H1 (cell line): ENCODE measurements around the gene UBE2E2. TPM values are rescaled to one million over a fixed set of nuclear protein-coding genes. Genes with fewer than 3 reads are reported as not detected.

Experiments used
- JUN ChIP-seq: IDR thresholded peaks from 2 replicates; pipeline ENCODE4 v1.6.1; 2011; ENCODE audit warnings: low read depth, mild to moderate bottlenecking, improper control_type of control experiment, low read length
- polyA plus RNA-seq, 7 experiments: library from polyadenylated mRNA; depleted of rRNA in 3 of 7; stranded (reverse) in 5 of 7; unstranded in 2 of 7; fragments of >200 nt in 5 of 7; fragments of 200-250 nt in 2 of 7; gene quantifications; 1 replicate in 5 of 7; 2 replicates in 1 of 7; 4 replicates in 1 of 7; pipeline versions ENCODE4 v1.2.1 to v1.2.3, GENCODE V29; 2011 to 2013; ENCODE audit warnings: missing spikeins in 2 of 7, mixed read lengths in 2 of 7
- total RNA-seq: library from RNA; stranded (reverse); fragmentation: NEBNext Ultra II Directional; extraction: Animal tissue kit (Norgen Biotek cat#: 25700); gene quantifications from 2 replicates; pipeline ENCODE4 v1.2.1, GENCODE V29; 2021
- TF ChIP-seq, protein P1 (sequence below): IDR thresholded peaks from 2 replicates; pipeline ENCODE4 v1.6.1; 2011; ENCODE audit warnings: low read length, improper control_type of control experiment
- TF ChIP-seq, protein P2 (sequence below): IDR thresholded peaks from 2 replicates; pipeline ENCODE4 v1.6.1; 2012; ENCODE audit warnings: inconsistent platforms

The UBE2E2 gene
- total and polyA plus RNA-seq, 2 of the 8 experiments (the other 6 are each of a cell fraction or from before 2014, with no cell fraction given): 57.6 to 70.6 TPM

DNA sequence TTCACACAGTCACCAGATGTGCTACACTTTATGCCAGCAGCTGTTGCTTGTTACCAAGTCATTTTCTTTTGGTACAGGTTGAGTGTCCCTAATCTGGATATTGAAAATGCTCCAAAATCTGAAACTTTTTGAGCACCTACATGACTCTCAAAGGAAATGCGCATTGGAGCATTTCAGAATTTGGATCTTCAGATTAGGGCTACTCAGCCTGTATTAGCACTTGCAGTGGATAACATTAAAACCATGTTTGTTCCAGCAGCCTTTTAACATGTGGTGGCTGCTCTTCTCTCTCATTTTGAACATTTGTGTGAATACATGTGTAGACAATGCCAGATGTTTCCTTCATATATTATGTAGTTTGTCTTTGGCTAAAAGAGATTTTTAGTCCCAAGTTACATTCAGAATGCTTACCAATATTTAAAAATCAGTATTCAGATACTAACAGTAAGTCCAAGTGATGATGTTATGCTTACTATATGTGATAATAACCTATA, 371.7 kb downstream of the UBE2E2 start (continued):
- TF ChIP-seq, protein P1, sequence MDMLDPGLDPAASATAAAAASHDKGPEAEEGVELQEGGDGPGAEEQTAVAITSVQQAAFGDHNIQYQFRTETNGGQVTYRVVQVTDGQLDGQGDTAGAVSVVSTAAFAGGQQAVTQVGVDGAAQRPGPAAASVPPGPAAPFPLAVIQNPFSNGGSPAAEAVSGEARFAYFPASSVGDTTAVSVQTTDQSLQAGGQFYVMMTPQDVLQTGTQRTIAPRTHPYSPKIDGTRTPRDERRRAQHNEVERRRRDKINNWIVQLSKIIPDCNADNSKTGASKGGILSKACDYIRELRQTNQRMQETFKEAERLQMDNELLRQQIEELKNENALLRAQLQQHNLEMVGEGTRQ: no peak
- no peak for TF ChIP-seq JUN
- TF ChIP-seq, protein P2, sequence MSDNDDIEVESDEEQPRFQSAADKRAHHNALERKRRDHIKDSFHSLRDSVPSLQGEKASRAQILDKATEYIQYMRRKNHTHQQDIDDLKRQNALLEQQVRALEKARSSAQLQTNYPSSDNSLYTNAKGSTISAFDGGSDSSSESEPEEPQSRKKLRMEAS: no peak
- TF ChIP-seq, all 59 proteins: peak for 0
